B cell (primary cell): ENCODE measurements around the gene CARMIL1. TPM values are rescaled to one million over a fixed set of nuclear protein-coding genes. Genes with fewer than 3 reads are reported as not detected.

ENCODE experiments used
- ATAC-seq: fragments of 200-7000 bp; cut with Tn5 transposase; one replicate; pipeline ENCODE4 v1.10.0; 2021; ENCODE audit warnings: low read depth, mild to moderate bottlenecking, moderate number of reproducible peaks, moderate library complexity
- CTCF ChIA-PET: fragments of 350-600 bp; sonication (Branson Sonifier 250); formaldehyde crosslinking; loops from one replicate; lab custom pipeline; 2021; ENCODE audit warnings: antibody characterized with exemption, inconsistent platforms; lab: Charles Lee
- POLR2A ChIA-PET: fragments of 350-600 bp; sonication (Branson Sonifier 250); formaldehyde crosslinking; loops from one replicate; lab custom pipeline; 2021; ENCODE audit warnings: antibody characterized with exemption; lab: Charles Lee
- DNase-seq: peaks from one replicate; pipeline ENCODE4 v3.0.0; 2013
- H2AFZ ChIP-seq: 2 replicates; pipeline ENCODE4 v1.6.1; 2012; ENCODE audit warnings: mild to moderate bottlenecking, low read depth, low read length; ENCODE audit not compliant: insufficient read depth, poor library complexity, severe bottlenecking
- H3K27ac ChIP-seq, 2 donors: 1 replicate in 1 of 2; 2 replicates in 1 of 2; pipeline ENCODE4 v1.5.1; 2012 to 2013; ENCODE audit warnings: low read length in 2 of 2, mild to moderate bottlenecking in 2 of 2, moderate library complexity in 1 of 2
- H3K27me3 ChIP-seq, 4 experiments: fragments of 200-600 bp in 1 of 4; sonication (generic) in 1 of 4; replicated peaks in 1 of 4; 1 replicate in 2 of 4; 2 replicates in 2 of 4; pipeline versions ENCODE4 v1.6.1 to v1.7.0; 2013 to 2016; ENCODE audit warnings: low read length in 3 of 4, mild to moderate bottlenecking in 2 of 4, mixed read lengths in 1 of 4, moderate library complexity in 1 of 4; ENCODE audit not compliant: insufficient read depth in 4 of 4, control insufficient read depth in 3 of 4; ENCODE audit errors: control extremely low read depth in 1 of 4
- H3K36me3 ChIP-seq, 2 experiments: replicated peaks in 1 of 2; 1 replicate in 1 of 2; 2 replicates in 1 of 2; pipeline versions ENCODE4 v1.6.1 to v1.7.1; 2013; ENCODE audit warnings: low read length in 1 of 2; ENCODE audit not compliant: insufficient read depth in 2 of 2, control insufficient read depth in 1 of 2; ENCODE audit errors: control extremely low read depth in 1 of 2, extremely low read depth in 1 of 2
- H3K4me1 ChIP-seq, 2 donors: fragments of 200-600 bp in 1 of 2; sonication (generic) in 1 of 2; 1 replicate in 1 of 2; 2 replicates in 1 of 2; pipeline versions ENCODE4 v1.5.1 to v1.6.1; 2013 to 2017; ENCODE audit warnings: low read length in 2 of 2; ENCODE audit not compliant: control insufficient read depth in 2 of 2, insufficient read depth in 2 of 2
- H3K4me2 ChIP-seq: replicated peaks from 2 replicates; pipeline ENCODE3; 2012; ENCODE audit warnings: mild to moderate bottlenecking, low read depth, low read length; ENCODE audit not compliant: poor library complexity, severe bottlenecking
- H3K4me3 ChIP-seq, 5 experiments: fragments of 200-600 bp in 1 of 5; sonication (generic) in 1 of 5; 1 replicate in 3 of 5; 2 replicates in 2 of 5; pipeline versions ENCODE4 v1.5.1 to v1.7.0; 2011 to 2016; ENCODE audit warnings: low read length in 4 of 5, mild to moderate bottlenecking in 4 of 5, low read depth in 2 of 5, control low read depth in 1 of 5, moderate library complexity in 1 of 5; ENCODE audit not compliant: insufficient read depth in 1 of 5; ENCODE audit errors: control extremely low read depth in 1 of 5, extremely low read depth in 1 of 5
- H3K79me2 ChIP-seq: fragments of 200-600 bp; sonication (generic); one replicate; pipeline ENCODE4 v1.6.0; 2016; ENCODE audit warnings: low read length; ENCODE audit not compliant: control insufficient read depth, insufficient read depth
- H3K9ac ChIP-seq: fragments of 200-600 bp; sonication (generic); 2 replicates; pipeline ENCODE4 v1.6.1; 2017; ENCODE audit warnings: mild to moderate bottlenecking, low read length, moderate library complexity
- H3K9me3 ChIP-seq, 3 donors: one replicate each; pipeline versions ENCODE4 v1.6.1 to v1.7.1; 2013; ENCODE audit warnings: low read length in 2 of 3; ENCODE audit not compliant: control insufficient read depth in 2 of 3, insufficient read depth in 1 of 3; ENCODE audit errors: control extremely low read depth in 1 of 3
- H4K20me1 ChIP-seq: 2 replicates; pipeline ENCODE4 v1.6.0; 2012; ENCODE audit warnings: mild to moderate bottlenecking, low read length; ENCODE audit not compliant: insufficient read depth, control insufficient read depth, poor library complexity, severe bottlenecking
- H3K27ac Mint-ChIP-seq: one replicate; pipeline ENCODE4 v1.8.0; 2021; ENCODE audit warnings: mixed read lengths
- H3K27me3 Mint-ChIP-seq: one replicate; pipeline ENCODE4 v1.8.0; 2021; ENCODE audit warnings: mixed read lengths
- H3K4me1 Mint-ChIP-seq: one replicate; pipeline ENCODE4 v1.8.0; 2021; ENCODE audit warnings: mixed read lengths
- H3K4me3 Mint-ChIP-seq: one replicate; pipeline ENCODE4 v1.8.0; 2021; ENCODE audit warnings: mixed read lengths
- H3K9me3 Mint-ChIP-seq: one replicate; pipeline ENCODE4 v1.8.0; 2022; ENCODE audit warnings: mixed read lengths; ENCODE audit not compliant: insufficient read depth
- CTCF ChIP-seq: fragments of 200-600 bp; IDR thresholded peaks from one replicate; pipeline ENCODE4 v1.8.0; 2022; ENCODE audit warnings: antibody characterized with exemption, mild to moderate bottlenecking
- EZH2 ChIP-seq: IDR thresholded peaks from 2 replicates; pipeline ENCODE4 v1.6.1; 2012; ENCODE audit warnings: borderline replicate concordance, low read depth, mild to moderate bottlenecking, moderate library complexity, low read length; ENCODE audit not compliant: insufficient read depth, poor library complexity, severe bottlenecking
- WGBS: methylation state at CpG from one replicate; pipeline ENCODE4 v1.1.5; 2013; ENCODE audit warnings: missing lambda C conversion rate; ENCODE audit not compliant: insufficient coverage; 5-methylcytosine and 5-hydroxymethylcytosine counted together
- intact Hi-C: fragments of 100-400 bp; cut with micrococcal nuclease; formaldehyde crosslinking; loops from one replicate; pipeline ENCODE4 v1.10.0; 2022
- polyA plus RNA-seq: library from polyadenylated mRNA; depleted of rRNA; stranded (reverse); fragments of >200 nt; gene quantifications from 2 replicates; pipeline ENCODE4 v1.2.3, GENCODE V29; 2012
- total RNA-seq, 2 donors: library from RNA; stranded (reverse); fragments of 120-200 nt in 1 of 2; gene quantifications; 1 replicate in 1 of 2; 2 replicates in 1 of 2; pipeline versions ENCODE4 v1.2.3 to v1.2.4, GENCODE V29; 2013 to 2022

Gene CARMIL1
- total and polyA plus RNA-seq, 2 donors (not counting 1 experiment from before 2014, with no cell fraction given) = 7.5 to 11.0 TPM

GRCh38 chr6:25333471-25333870 is 54.3 kb downstream of the CARMIL1 start:
- no peak overlapping the region for H3K27ac Mint-ChIP-seq
- TF ChIP-seq CTCF (no peak), EZH2 (no peak)
- POLR2A ChIA-PET = no interaction called here

GRCh38 chr6:25334793-25335192 is 55.6 kb downstream of the CARMIL1 start:
- Histone ChIP-seq H3K9me3 (no peaks in the 10 kb centered on the region), H3K27me3 (peaks cover 0 to 3% (median 0%) of the 10 kb centered on the region in 4 experiments), H2AFZ (no peak overlapping the region), H3K9ac (peak overlapping the region; percentile 1), H3K4me2 (peak overlapping the region; percentile 34), H3K4me1 (peaks cover 23 to 27% of the 10 kb centered on the region in 2 donors), H3K36me3 (no peaks in the 10 kb centered on the region), H4K20me1 (peaks cover 6% of the 10 kb centered on the region), H3K27ac (no peak overlapping the region), H3K4me3 (no peak overlapping the region), H3K79me2 (peaks cover 34% of the 10 kb centered on the region)
- H3K4me1 Mint-ChIP-seq = peaks cover 36% of the 10 kb centered on the region
- DNase-seq = no peak
- ChIA-PET CTCF (interaction anchor here (0.8 to 1.4 kb wide), 2 partner anchors 69 to 154 kb away, joined by 4 read pairs; no protein-coding TSS in a partner anchor), POLR2A (no interaction called here)
- H3K27me3 Mint-ChIP-seq = peaks cover 2% of the 10 kb centered on the region
- 60% methylated on average over 1 of the region's 4 CpGs for WGBS
- no peak for TF ChIP-seq EZH2
- no peak for ATAC-seq
- no peak overlapping the region for H3K27ac Mint-ChIP-seq
- no peaks in the 10 kb centered on the region for H3K9me3 Mint-ChIP-seq
- peak overlapping the region; percentile 3 for H3K4me3 Mint-ChIP-seq
- intact Hi-C loops = no loop called here

More at GRCh38 chr6:25333471-25333870, 54.3 kb downstream of the CARMIL1 start:
- H3K27ac ChIP-seq = no peak overlapping the region
- no peak overlapping the region for H2AFZ ChIP-seq
- H3K27me3 ChIP-seq = peaks cover 0 to 3% (median 0%) of the 10 kb centered on the region in 4 experiments
- ATAC-seq = no peak
- peaks cover 31 to 32% of the 10 kb centered on the region in 2 donors for H3K4me1 ChIP-seq
- Mint-ChIP-seq H3K9me3 (no peaks in the 10 kb centered on the region), H3K4me1 (peaks cover 47% of the 10 kb centered on the region), H3K27me3 (peaks cover 2% of the 10 kb centered on the region), H3K4me3 (no peak overlapping the region)
- no peaks in the 10 kb centered on the region for H3K36me3 ChIP-seq
- intact Hi-C loops = no loop called here
- CTCF ChIA-PET = no interaction called here
- no peak overlapping the region for H3K4me2 ChIP-seq
- peaks cover 26% of the 10 kb centered on the region for H3K79me2 ChIP-seq
- no peak for DNase-seq
- no peak overlapping the region for H3K9ac ChIP-seq
- peaks cover 6% of the 10 kb centered on the region for H4K20me1 ChIP-seq
- no peaks in the 10 kb centered on the region for H3K9me3 ChIP-seq
- 100% methylated on average over 3 of the region's 3 CpGs for WGBS
- no peak overlapping the region for H3K4me3 ChIP-seq
